ENCODE measurements around the gene OR1L4. TPM values are rescaled to one million over a fixed set of nuclear protein-coding genes. Genes with fewer than 3 reads are reported as not detected.

The OR1L4 gene
- total and polyA plus RNA-seq, 2 donors (not counting 3 experiments of a cell fraction or from before 2014, with no cell fraction given), result not detected

DNA sequence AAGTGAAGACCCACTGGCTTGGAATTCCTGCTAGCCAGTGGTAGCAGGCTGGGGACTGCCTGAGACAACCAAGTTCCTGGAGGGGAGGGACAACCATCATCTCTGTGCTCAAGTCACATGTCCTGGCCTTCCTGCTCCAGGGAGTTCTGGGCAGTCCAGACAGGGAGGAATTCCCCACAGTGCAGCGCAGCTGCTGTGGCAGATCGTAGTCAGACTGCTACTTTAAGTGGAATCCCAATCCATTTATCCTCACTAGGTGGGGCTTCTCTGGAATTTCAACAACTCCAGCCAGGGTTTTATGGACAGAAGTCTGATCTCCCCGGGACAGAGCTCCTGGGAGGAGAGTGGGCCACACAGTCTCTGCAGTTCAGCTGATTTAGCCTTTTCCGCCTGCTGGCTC, 44.0 kb downstream of the OR1L4 start:
- CTCF ChIA-PET, result no interaction called here
- dilution Hi-C loops (cut with MboI; ENCODE audit: extremely low pct_ligation_motif_present, low sequenced_read_pairs) (no loop called here), intact Hi-C loops (cut with micrococcal nuclease) (no loop called here)
- no peaks in the 10 kb centered on the region for H3K36me3 ChIP-seq (ENCODE audit: control insufficient read depth in 2 of 2, extremely low read depth in 1 of 2, insufficient read depth in 2 of 2, low read length in 2 of 2)
- BruUV-seq (replicated peaks), result no TSS peak
- no peak overlapping the region for H3K9ac ChIP-seq (replicated peaks; ENCODE audit: extremely low read depth, insufficient read depth, low read length)
- TF ChIP-seq POLR2A (IDR thresholded peaks at IDR 0.05; ENCODE audit: low read depth, low read length), result no peak
- no peak for TF ChIP-seq MYC (IDR thresholded peaks at IDR 0.05; ENCODE audit: low read depth, low read length)
- TF ChIP-seq FOS (IDR thresholded peaks at IDR 0.05; ENCODE audit: borderline replicate concordance, insufficient read depth, low read length), result no peak
- no peak for TF ChIP-seq EZH2 (IDR thresholded peaks at IDR 0.05; ENCODE audit: borderline replicate concordance, low read depth, low read length, severe bottlenecking)
- no peak for TF ChIP-seq GATA2 (IDR thresholded peaks at IDR 0.05; ENCODE audit: insufficient read depth, insufficient read length, low read depth, low read length)
- TF ChIP-seq, protein P1, sequence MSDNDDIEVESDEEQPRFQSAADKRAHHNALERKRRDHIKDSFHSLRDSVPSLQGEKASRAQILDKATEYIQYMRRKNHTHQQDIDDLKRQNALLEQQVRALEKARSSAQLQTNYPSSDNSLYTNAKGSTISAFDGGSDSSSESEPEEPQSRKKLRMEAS (IDR thresholded peaks at IDR 0.05; ENCODE audit: insufficient read depth, insufficient read length), result no peak
- no peak for TF ChIP-seq JUN (IDR thresholded peaks at IDR 0.05; ENCODE audit: borderline replicate concordance, insufficient read depth, insufficient read length, low read depth)
- TF ChIP-seq, protein P2, sequence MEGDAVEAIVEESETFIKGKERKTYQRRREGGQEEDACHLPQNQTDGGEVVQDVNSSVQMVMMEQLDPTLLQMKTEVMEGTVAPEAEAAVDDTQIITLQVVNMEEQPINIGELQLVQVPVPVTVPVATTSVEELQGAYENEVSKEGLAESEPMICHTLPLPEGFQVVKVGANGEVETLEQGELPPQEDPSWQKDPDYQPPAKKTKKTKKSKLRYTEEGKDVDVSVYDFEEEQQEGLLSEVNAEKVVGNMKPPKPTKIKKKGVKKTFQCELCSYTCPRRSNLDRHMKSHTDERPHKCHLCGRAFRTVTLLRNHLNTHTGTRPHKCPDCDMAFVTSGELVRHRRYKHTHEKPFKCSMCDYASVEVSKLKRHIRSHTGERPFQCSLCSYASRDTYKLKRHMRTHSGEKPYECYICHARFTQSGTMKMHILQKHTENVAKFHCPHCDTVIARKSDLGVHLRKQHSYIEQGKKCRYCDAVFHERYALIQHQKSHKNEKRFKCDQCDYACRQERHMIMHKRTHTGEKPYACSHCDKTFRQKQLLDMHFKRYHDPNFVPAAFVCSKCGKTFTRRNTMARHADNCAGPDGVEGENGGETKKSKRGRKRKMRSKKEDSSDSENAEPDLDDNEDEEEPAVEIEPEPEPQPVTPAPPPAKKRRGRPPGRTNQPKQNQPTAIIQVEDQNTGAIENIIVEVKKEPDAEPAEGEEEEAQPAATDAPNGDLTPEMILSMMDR (IDR thresholded peaks at IDR 0.05; ENCODE audit: extremely low read depth in 1 of 2, insufficient read depth in 1 of 2, low read depth in 1 of 2, low read length in 2 of 2), result no peak
- no peak for TF ChIP-seq POLR2AphosphoS5 (IDR thresholded peaks at IDR 0.05; ENCODE audit: insufficient read depth, low read depth, low read length)
- no peak overlapping the region for H3K27ac ChIP-seq (ENCODE audit: insufficient read depth, low read depth, low read length)
- H3K79me2 ChIP-seq (ENCODE audit: control insufficient read depth, insufficient read depth, low read length), result no peaks in the 10 kb centered on the region
- H4K20me1 ChIP-seq (replicated peaks; ENCODE audit: control insufficient read depth, extremely low read depth, insufficient read depth, low read length), result no peaks in the 10 kb centered on the region
- no peak for FAIRE-seq
- no peak overlapping the region for H3K4me3 ChIP-seq (replicated peaks in 1 of 3; ENCODE audit: insufficient read depth in 1 of 3, low read depth in 1 of 3, low read length in 3 of 3)
- H3K4me2 ChIP-seq (ENCODE audit: insufficient read depth, low read length), result no peak overlapping the region
- no peaks in the 10 kb centered on the region for H3K9me3 ChIP-seq (replicated peaks; ENCODE audit: control insufficient read depth, insufficient read depth, low read length)
- POLR2A ChIA-PET, result no interaction called here
- H2AFZ ChIP-seq (ENCODE audit: low read depth, low read length), result no peak overlapping the region
- no peaks in the 10 kb centered on the region for H3K27me3 ChIP-seq (ENCODE audit: control insufficient read depth in 2 of 2, insufficient read depth in 2 of 2, low read length in 2 of 2)
- no peaks in the 10 kb centered on the region for H3K4me1 ChIP-seq (ENCODE audit: control insufficient read depth, extremely low read depth, insufficient read depth, low read length)
- H3K9me1 ChIP-seq (replicated peaks; ENCODE audit: control insufficient read depth, extremely low read depth, insufficient read depth, low read length), result no peaks in the 10 kb centered on the region
- no peak for DNase-seq (ENCODE audit: low read depth, low spot score)

Other genes with a start within 250 kb of the OR1L4 start
- gene OR1J1, start 246.1 kb upstream of the OR1L4 start, total RNA-seq, result not detected in 2 replicates
- gene OR1J1, start 246.1 kb upstream of the OR1L4 start, polyA plus RNA-seq, result not detected in 2 replicates
- not detected in 2 replicates for gene OR1J2, start 213.2 kb upstream of the OR1L4 start, total RNA-seq
- gene OR1J2, start 213.2 kb upstream of the OR1L4 start, polyA plus RNA-seq, result not detected in 2 replicates
- not detected in 2 replicates for gene OR1J4, start 204.8 kb upstream of the OR1L4 start, total RNA-seq
- gene OR1J4, start 204.8 kb upstream of the OR1L4 start, polyA plus RNA-seq, result not detected in 2 replicates
- not detected in 2 replicates for gene OR1N1, start 196.7 kb upstream of the OR1L4 start, total RNA-seq
- gene OR1N1, start 196.7 kb upstream of the OR1L4 start, polyA plus RNA-seq, result 0.08 TPM in 1 of 2 replicates, not detected in the other
- not detected in 2 replicates for gene OR1N2, start 170.9 kb upstream of the OR1L4 start, total RNA-seq
- gene OR1N2, start 170.9 kb upstream of the OR1L4 start, polyA plus RNA-seq, result not detected in 2 replicates
- 0.15 and 0.16 TPM in 2 replicates for gene OR1L8, start 140.6 kb upstream of the OR1L4 start, total RNA-seq
- gene OR1L8, start 140.6 kb upstream of the OR1L4 start, polyA plus RNA-seq, result 1.8 and 1.9 TPM in 2 replicates
- gene OR1Q1, start 109.3 kb upstream of the OR1L4 start, total RNA-seq, result not detected in 2 replicates
- not detected in 2 replicates for gene OR1Q1, start 109.3 kb upstream of the OR1L4 start, polyA plus RNA-seq
- gene OR1B1, start 66.4 kb upstream of the OR1L4 start, total RNA-seq, result not detected in 2 replicates
- gene OR1B1, start 66.4 kb upstream of the OR1L4 start, polyA plus RNA-seq, result 0.25 and 0.38 TPM in 2 replicates
- not detected in 2 replicates for gene OR1L1, start 62.3 kb upstream of the OR1L4 start, total RNA-seq
- gene OR1L1, start 62.3 kb upstream of the OR1L4 start, polyA plus RNA-seq, result not detected in 2 replicates
- not detected in 2 replicates for gene OR1L3, start 48.9 kb upstream of the OR1L4 start, total RNA-seq
- gene OR1L3, start 48.9 kb upstream of the OR1L4 start, polyA plus RNA-seq, result not detected in 2 replicates
- not detected in 2 replicates for gene OR1L6, start 18.3 kb downstream of the OR1L4 start, total RNA-seq
- not detected in 2 replicates for gene OR1L6, start 18.3 kb downstream of the OR1L4 start, polyA plus RNA-seq
- gene OR5C1, start 64.9 kb downstream of the OR1L4 start, total RNA-seq, result not detected in 2 replicates
- gene OR5C1, start 64.9 kb downstream of the OR1L4 start, polyA plus RNA-seq, result not detected in 2 replicates
- gene OR1K1, start 76.1 kb downstream of the OR1L4 start, total RNA-seq, result not detected in 2 replicates
- gene OR1K1, start 76.1 kb downstream of the OR1L4 start, polyA plus RNA-seq, result not detected in 2 replicates
- 43.2 and 43.4 TPM in 2 replicates for gene PDCL, start 104.6 kb downstream of the OR1L4 start, total RNA-seq
- gene PDCL, start 104.6 kb downstream of the OR1L4 start, polyA plus RNA-seq, result 15.2 and 20.4 TPM in 2 replicates
- 57.3 and 63.0 TPM in 2 replicates for gene RC3H2, start 181.4 kb downstream of the OR1L4 start, total RNA-seq
- 22.4 and 25.3 TPM in 2 replicates for gene RC3H2, start 181.4 kb downstream of the OR1L4 start, polyA plus RNA-seq
- 5.5 and 6.5 TPM in 2 replicates for gene ZBTB6, start 189.3 kb downstream of the OR1L4 start, total RNA-seq
- 1.0 and 1.6 TPM in 2 replicates for gene ZBTB6, start 189.3 kb downstream of the OR1L4 start, polyA plus RNA-seq
- gene ZBTB26, start 207.5 kb downstream of the OR1L4 start, total RNA-seq, result 4.8 and 5.0 TPM in 2 replicates
- 1.8 and 2.6 TPM in 2 replicates for gene ZBTB26, start 207.5 kb downstream of the OR1L4 start, polyA plus RNA-seq
- gene RABGAP1, start 217.0 kb downstream of the OR1L4 start, total RNA-seq, result 43.1 and 53.6 TPM in 2 replicates
- gene RABGAP1, start 217.0 kb downstream of the OR1L4 start, polyA plus RNA-seq, result 17.8 and 19.0 TPM in 2 replicates

All from endothelial cell of umbilical vein (primary cell).